NCI-H82 treated with DMSO at 0.1 percent for 48 hours (cell line): Measurements from ENCODE around the gene MTO1.
"Not testable (repeated sequence)": the region's sequence is repeated elsewhere in the genome, so short reads cannot be mapped to it uniquely, and the experiment has no call there.

Experiments
- DNase-seq: peaks from one replicate; lab custom pipeline; 2025; ENCODE audit not compliant: unreplicated experiment; lab: John Stamatoyannopoulos, UW

Gene MTO1

DNA sequence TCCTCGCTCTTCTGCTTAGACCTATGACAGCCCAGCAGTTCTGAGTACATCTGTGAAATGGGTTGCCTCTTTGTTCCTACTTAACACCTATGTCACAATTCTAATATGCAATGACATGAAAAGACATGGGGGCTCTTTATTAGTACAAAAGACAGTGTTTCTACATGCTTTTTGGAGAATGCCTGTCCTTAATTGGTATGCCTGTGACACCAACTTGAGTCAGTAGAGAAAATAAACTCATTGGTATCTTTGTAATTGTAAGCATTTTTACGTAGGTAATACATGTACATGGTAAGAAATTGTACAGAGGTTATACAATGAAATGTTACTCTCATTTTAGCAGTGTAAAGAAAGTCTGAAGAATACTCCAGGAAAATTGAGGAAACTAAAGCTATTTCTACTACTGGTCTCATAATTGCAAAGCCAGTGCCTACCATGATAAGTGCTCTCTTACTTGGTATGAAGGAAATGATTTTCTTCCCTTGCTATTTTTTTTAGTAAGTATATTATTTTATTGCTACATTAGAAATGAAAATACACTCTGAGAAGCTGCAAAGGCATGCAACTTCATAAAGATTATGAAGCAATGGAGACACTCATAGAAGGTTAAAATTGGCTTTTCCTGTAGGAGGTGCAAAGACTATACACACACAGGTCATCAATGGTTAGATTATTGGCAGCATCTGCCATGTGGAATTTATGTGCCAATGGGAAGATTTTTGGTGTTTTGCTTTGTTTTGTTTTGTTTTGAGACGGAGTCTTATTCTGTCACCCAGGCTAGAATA lies 64.2 kb downstream of the MTO1 start:
- no peak for DNase-seq

DNA sequence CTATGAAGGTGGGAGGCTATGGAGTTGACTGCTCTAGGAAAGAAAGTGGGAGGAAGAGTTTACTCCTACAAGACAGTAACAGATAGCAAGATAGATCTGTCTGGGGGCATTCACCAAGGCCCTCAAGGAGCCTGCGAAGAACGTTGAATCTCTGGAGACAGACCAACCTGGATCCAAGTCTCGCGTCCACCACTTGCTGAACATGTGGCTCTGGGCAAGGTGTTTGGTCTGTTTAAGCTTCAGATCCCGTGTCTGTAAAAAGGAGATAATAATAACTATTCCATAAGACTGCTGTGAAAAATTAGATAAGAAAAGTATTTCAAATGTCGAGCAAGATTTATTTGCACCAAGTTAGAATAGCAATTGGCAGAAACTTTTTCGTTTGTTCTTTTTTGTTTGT lies 67.4 kb downstream of the MTO1 start:
- DNase-seq = no peak

DNA sequence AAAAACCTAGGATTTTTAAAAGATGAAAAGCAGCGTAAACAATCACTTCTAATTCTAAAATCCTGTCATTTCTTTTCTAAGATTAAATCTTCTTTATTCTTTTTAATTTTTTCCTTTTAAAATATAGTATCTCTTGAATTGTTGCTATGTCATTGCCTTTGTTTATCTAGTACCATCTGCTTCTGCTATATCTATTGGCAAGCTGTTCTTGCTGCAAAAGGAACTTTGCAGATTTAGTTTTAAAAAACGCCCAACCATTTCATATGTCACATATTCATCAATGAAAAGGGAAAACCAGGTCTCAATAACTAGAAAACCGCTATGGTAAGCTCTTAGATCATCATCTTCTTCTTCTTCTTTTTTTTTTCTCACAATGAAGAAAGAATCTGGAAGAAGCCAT lies 70.8 kb downstream of the MTO1 start:
- DNase-seq = no peak

DNA sequence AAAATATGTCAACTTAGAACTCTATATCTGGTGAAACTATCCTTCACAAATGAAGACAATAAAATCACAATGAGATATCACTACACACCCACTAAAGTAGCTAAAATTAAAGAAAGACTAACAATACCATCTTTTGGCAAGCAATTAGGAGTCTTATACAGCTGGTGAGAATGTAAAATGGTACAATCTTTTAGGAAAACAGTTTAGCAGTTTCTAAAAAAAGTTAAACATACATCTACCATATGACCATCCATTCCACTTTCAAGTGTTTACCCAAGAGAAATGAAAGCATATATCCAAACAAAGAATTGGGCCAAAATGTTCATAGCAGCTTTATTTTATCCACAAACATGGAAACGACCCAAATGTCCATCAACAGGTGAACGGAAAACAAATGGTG lies 73.1 kb downstream of the MTO1 start:
- no peak for DNase-seq

DNA sequence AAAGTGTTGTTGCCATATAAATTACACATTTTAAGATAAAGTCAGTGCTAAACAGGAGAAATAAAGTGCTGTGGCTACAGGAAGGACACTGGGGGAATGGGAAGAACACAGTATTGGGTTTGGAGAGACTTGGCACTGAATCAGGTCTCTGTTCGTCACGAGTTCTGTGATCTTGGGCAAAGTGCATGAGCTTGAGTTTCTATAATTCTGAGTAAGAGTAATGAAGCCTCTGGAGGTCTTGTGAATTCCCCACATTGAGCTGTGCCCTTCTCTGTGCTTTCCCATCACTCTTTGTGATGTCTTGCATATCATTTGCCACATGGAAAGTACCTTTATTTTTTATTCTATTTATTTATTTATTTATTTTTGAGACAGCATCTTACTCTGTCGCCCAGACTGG lies 76.1 kb downstream of the MTO1 start:
- DNase-seq = no peak

DNA sequence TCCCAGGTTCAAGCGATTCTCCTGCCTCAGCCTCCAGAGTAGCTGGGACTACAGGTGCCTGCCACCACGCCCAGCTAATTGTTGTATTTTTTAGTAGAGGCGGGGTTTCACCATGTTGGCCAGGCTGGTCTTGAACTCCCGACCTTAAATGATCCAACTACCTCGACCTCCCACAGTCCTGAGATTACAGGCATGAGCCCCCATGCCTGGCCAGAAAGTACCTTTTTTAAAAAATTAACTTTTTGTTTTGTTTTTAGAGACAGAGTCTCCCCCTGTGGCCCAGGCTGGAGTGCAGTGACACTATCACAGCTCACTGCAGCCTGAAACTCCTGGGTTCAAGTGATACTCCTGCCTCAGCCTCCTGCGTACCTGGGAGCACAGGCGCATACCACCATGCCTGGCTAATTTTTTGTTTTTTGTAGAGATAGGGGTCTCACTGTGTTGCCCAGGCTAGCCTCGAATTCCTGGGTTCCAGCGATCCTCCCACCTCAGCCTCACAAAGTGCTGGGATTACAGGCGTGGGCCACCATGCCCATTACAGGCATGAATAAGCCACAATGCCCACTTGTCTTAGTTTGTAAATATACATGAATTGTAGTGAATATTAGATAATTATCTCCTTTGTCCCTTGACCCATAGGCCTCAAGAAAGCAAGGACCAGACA lies 76.7 kb downstream of the MTO1 start:
- no peak for DNase-seq

DNA sequence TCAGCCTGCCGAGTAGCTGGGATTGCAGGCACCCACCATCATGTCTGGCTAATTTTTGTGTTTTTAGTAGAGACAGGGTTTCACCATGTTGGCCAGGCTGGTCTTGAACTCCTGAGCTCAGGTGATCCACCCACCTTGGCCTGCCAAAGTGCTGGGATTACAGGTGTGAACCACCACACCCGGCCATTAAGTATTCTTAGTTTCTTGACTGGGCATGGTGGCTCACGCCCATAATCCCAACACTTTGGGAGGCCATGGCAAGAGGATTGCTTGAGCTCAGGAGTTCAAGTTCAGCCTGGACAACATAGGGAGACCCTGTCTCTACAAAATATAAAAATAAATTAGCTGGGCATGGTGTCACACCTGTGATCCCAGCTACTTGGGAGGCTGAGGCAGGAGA lies 80.9 kb downstream of the MTO1 start:
- not testable (repeated sequence) for DNase-seq

DNA sequence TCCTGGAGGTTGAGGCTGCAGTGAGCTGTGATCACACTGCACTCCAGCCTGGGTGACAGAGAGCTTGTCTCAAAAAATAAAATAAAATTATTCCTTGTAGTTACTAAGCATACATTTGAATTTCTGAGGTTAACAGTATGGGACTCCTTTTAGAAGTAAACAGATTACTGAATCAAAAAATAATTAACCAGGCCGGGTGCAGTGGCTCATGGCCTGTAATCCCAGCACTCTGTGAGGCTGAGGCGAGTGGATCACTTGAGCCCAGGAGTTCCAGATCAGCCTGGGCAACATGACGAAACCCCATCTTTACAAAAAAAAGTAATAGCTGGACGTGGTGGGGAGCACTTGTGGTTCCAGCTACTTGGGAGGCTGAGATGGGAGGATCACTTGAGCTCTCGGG lies 81.4 kb downstream of the MTO1 start:
- DNase-seq = no peak

DNA sequence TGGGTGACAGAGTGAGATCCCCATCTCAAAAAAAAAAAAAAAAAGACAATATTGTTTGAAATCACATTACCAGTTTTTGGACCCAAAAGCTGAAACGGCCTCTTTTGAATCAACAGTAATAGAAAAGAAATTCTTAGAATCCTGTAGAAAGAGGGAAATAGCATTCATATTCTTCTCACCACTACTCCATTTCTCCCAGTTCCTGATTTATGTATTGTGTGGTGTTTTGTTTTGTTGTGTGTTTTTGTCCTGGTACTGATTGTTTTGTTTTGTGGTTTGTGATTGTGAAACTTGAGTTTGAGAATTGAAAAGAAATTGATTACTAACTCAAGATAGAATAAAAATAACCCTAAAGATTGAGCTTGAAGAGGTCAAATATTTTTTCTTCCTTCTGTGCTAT lies 85.5 kb downstream of the MTO1 start:
- no peak for DNase-seq

DNA sequence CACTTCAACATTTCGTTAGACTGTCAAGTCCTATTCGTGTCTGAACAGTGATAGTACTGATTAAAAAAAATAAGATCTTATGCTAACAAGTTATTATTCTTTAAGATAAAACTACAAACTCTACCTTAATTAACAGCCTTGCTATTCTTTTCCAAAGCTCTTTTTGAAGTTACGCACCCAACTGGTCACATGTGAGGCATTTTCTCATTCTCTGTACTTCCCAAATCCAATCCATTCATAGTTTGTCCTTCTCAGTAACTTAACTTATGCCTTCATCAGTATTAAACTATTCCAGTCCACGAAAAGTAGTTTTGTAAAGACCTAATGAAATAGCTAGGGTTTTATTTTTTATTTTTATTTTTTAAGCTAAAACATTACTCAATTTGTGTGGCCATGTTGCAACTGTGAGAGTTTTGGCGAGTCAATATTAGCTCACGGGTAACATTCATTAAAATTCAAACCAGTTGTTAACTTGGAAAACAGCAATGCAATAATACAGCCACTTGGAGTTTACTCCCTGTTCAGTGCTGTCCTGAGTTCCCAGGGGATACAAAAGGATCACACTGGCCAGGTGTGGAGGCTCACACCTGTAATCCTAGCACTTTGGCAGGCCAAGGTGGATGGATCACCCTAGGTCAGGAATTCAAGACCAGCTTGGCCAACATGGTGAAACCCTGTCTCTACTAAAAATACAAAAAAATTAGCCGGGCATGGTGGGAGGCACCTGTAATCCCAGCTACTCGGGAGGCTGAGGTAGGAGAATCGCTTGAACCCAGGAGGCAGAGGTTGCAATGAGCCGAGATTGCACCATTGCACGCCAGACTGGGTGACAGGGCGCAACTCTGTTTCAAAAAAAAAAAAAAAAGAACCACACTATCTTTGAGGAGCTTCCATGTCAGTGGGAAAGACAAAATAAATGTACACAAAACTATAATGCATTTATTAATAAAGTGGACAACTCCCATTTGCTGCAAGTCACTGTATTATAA lies 87.2 kb downstream of the MTO1 start:
- DNase-seq = no peak

DNA sequence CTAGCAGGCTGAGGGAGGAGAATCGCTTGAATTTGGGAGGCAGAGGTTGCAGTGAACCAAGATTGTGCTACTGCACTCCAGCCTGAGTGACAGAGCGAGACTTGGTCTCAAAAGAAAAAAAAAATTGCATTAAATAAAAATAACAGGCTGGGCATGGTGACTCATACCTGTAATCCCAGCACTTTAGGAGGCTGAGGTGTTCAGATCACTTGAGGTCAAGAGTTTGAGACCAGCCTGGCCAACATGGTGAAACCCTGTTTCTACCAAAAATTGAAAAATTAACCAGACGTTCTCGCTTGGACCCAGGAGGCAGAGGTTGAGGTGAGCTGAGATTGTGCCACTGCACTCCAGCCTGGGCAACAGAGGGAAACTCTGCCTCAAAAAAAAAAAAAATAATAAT lies 89.6 kb downstream of the MTO1 start:
- not testable (repeated sequence) for DNase-seq

DNA sequence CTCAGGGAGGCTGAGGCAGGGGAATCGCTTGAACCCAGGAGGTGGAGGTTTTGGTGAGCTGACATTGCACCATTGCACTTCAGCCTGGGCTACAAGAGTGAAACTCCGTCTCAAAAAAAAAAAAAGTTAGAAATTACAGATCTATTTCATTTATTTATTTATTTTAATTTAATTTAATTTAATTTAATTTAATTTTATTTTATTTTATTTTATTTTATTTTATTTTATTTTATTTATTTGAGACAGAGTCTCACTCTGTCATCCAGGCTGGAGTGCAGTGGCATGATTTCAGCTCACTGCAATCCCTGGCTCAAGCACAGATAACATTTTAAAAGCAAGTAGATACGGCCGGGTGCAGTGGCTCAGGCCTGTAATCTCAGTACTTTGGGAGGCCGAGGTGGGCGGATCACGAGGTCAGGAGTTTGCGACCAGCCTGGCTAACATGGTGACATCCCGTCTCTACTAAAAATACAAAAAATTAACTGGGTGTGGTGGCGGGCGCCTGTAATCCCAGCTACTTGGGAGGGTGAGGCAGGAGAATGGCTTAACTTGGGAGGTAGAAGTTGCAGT lies 93.9 kb downstream of the MTO1 start:
- DNase-seq = not testable (repeated sequence)

DNA sequence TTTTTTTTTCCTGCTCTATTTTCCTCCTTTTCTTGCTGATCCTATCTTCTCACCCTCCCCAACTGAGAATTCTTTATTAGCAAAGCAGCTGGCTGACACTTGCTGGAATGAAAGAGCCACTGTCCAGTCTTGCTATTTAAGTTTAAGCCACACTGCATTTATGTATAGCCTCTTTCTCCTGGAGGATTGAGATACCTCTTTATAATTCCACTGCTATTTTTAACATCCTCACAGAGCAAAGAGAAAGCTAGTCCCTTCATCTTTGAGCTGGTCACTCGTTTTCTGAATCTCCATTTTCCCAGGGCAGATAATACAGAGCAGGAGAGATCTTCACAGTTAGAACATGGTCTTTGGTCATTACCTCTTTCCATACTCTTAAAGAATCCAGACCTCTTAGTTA lies 95.3 kb downstream of the MTO1 start:
- DNase-seq = no peak
